CD4-positive, alpha-beta T cell treated with Interleukin-6 at 100 ng/mL for 8 hours (primary cell): ENCODE data around the gene ANKRD11.
"Not testable (repeated sequence)": the region's sequence is repeated elsewhere in the genome, so short reads cannot be mapped to it uniquely, and the experiment has no call there.

Experiments used
- DNase-seq: peaks from one replicate; pipeline ENCODE4 v3.0.0-alpha.2; 2020; ENCODE audit warnings: mixed read lengths, low spot score

The ANKRD11 gene

DNA sequence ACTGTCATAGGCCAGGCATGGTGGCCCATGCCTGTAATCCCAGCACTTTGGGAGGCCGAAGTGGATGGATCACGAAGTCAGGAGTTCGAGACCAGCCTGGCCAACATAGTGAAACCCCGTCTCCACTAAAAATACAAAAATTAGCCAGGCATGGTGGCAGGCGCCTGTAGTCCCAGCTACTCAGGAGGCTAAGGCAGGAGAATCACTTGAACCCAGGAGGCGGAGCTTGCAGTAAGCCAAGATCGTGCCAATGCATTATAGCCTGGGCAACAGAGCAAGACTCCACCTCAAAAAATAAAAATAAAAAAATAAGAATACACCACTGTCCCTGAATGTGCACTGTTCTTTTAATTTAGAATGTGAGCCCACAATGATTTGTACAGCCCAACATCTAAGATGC, 61.8 kb downstream of the ANKRD11 start:
- not testable (repeated sequence) for DNase-seq

DNA sequence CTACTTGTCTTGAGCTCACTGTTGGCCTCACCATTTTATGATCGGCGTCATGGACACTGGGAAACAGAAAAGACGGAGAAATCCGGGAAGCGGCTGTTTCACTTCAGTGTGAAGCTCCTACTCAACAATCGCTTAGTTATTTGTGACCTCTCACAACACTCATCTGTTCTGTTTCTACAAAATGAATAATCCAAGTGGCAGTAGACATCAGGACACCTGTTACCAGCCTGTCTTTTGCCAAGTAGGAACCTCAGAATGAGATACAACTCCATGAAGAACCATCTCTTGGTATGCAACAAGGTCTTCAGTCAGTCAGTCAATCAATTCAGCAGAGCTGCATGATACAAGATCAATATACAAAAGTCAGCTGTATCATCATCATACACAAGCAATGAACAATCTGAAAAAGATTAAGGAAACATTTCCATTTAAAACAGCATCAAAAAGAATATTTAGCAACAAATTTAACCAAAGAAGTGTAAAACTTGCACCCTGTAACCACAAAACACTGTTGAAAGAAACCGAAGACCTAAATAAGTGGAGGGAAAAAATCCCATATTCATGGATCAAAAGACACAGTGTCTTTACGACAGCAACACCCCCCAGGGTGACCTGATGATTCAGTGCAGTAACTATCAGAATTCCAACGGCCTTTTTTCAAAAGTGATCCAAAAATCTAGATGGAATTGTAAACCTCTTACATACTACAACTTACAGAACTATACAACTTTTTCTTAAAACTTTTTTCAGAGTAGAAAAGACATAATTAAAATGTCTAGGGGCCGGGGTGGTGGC, 63.4 kb downstream of the ANKRD11 start:
- DNase-seq = no peak

DNA sequence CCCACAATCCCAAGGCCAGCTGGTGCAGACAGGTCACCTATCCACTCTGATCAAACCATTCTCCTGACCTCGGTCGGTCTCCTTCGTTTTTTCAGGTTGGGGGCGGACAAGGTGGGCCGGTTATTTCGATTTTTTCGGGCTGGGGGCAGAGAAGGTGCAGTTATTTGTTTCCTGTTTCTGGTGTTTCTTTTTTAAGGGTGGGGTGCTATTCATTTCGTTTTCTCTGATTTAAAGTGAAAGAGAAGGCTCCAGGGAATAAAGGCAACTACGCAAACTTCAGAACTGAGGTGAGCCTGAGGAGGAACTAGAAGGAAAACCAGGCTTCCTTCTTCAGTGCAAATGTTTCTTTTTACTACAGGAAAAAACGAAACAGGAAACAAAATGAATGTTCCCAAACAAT, 64.8 kb downstream of the ANKRD11 start:
- DNase-seq = no peak

DNA sequence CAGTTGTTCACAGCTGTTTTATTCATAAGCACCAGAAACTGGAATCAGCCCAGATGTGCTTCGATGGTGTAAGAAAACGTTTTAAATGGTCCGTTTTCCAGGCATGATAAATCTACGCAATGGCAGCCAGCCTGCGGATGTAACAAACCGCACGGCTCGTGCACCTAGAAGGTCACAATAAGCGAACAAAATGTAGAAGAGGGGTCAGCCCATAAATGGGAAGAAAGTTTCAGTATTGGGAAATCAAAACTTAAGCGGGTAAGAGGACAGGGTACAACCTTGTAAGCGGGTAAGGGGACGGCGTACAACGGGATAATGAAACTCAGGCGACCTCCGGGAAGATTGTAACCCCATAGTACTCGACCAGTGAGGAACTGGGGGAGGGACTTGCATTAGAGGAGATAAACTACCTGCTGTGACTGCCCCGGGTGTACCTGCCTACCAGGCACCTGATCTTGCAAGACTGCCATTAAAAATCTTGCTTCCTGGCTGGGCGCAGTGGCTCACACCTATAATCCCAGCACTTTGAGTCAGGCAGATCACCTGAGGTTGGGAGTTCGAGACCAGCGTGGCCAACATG, 66.6 kb downstream of the ANKRD11 start:
- no peak for DNase-seq

DNA sequence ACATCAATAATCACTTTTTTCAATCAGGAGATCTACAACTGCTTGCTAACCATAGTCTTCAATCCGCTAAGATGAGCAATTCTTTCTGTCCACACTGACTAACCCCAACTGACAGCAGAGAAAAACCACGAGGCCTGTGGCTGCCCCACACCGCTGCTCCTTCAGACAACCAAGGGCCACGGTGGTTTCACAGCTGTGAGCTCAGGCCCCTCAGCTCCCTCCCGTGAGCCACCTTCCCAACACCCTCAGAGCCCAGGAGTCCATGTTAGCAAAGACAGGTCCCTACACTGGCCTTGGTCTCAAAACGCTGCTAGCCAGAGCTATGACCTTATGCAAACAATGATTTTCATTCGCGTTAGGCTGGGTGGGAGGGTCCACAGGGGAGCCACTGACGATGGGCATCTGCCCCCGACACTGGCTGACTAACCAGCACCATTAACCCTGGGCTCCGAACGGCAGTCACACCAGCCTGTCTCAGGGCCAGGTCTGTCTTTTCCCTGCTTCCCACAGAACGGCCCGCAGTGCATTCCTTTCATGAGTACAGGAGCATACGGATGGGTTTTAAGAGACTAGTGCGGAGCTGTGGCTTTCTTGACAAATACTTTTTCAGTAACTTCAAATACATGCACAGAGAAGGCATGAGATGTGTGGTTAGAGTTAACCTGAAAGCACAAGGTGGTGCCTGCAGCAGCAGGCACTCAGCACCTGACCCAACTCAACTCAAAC, 67.3 kb downstream of the ANKRD11 start:
- DNase-seq = no peak

DNA sequence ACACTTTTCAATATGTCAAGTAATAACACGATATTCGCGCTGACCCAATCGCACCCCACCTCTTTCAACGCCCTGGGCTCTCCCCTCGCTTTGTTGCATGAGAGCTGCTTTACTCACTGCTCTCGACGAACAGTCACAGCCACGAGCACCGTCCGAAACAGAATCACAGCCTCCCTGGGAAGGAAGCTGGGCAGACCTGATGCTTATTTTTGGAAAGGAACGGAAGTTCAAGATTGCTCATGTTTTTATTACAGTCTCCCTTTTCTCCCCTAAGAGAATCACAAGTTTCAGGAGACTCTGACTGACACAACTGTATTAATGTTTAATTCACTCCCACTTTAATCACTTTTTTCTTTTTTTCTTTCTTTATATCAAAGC, 67.8 kb downstream of the ANKRD11 start:
- DNase-seq = no peak

DNA sequence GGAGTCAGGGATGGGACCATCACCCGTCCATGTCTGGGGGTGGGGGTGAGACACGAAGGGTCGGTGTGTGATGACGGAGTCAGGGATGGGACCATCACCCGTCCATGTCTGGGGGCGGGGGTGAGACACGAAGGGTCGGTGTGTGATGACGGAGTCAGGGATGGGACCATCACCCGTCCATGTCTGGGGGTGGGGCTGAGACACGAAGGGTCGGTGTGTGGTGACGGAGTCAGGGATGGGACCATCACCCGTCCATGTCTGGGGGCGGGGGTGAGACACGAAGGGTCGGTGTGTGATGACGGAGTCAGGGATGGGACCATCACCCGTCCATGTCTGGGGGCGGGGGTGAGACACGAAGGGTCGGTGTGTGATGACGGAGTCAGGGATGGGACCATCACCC, 69.1 kb downstream of the ANKRD11 start:
- not testable (repeated sequence) for DNase-seq

DNA sequence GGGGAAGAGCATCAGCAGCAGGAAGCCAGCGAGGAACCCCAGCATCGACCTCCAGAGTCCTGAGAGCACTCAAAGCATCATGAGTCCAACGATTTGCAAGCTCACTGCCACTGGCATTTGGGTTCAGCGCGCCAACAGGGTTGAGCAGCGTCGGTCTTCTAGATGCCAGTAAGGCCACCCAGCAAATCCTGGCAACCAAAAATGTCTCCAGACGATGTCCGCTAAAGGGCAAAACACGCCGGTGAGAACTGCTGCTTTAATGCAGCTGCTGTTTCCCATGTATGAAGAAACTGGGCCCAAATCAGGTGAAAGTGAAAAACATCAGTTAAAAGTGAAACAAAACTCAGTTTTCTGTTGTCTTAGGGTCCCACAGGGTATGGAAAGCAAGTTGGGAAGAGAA, 70.2 kb downstream of the ANKRD11 start:
- no peak for DNase-seq

DNA sequence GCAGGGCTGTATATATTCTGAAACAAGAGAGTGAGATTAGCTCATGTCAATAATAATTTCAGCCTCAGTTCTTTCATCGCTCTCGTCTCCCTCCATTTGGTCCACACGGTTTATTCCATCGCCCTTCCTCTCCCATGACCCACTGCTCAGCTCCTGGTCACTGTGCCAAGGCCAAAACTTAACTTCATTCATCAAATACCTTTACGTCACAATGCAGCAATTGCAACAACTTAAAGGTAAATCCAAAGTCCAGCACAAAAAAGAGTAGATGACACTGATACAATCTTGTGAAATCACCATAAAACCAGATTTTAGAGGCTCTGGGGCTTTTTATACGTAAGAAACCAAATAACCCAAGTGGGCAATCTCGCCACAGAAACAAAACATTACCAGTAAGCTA, 72.0 kb downstream of the ANKRD11 start:
- DNase-seq = no peak

DNA sequence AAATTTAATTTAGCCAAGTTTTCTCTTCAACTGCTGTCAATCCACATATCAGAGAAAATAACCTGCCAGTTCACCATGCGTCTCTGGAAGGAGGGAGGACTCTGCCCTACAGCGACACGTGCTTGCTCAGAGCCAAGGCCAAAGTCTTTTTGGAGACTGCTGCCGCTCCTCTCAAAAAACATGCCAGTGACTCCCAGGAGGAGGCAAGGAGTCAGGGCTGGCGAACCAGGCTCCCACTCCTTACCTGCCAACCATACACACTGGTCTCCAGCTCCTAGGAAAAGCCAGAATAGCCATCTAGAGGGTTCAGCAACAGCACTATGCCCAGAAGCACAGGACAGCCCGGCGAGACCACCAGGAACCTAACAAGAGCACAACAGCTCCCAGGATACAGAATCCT, 73.0 kb downstream of the ANKRD11 start:
- no peak for DNase-seq

DNA sequence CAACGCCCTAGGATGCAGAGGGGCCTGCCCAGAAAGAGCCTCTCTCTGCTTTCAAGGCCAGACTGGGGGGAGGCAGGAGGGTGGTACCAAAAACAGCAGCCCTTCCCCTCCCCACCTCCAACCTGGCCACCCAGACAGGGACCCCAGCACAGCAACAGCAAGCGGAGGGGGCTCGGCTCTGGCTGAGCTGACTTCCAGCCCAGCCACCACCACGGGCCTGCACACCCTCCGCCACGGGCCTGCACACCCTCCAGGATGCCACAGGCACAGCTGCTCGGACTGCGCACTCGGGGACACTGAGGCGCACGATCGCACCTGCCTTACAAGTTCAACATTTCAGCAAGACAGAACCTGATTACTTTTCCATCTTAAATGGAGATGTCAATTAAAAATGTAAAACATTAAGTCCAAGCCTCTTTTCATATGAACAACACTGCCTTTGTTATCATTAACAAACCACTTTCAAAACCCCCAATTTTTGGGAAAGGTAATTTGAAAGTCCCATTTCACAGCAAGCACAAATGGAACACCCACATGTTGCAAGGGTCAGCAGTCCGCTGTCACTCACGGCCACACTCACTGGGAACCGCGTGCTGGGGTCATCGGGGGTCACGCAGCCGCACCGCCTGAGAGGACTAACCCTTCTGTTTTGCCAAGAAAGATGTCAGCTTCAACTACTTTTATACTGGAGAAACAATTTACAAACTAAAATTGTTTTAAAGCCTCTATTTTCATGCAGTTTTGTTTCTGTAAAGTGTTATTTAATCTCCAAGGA, 76.4 kb downstream of the ANKRD11 start:
- DNase-seq = no peak

DNA sequence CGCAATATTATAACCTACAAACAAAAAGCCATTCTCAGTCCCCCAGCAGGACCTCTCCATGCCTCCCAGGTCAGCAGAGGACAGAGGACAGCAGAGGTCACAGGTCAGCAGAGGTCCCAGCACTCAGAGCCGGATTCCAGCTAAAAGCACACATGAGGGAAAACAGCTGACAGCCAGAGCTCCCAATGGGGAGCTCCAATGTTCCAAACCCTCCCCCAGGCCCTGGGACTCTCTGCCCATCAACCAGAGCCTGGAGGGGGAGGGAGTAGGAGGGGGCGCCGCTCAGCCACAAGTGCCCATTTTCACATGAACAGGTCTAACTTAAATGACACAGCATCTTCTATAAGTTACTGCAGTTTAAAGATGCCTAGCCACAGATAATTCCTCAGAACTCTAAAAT, 77.5 kb downstream of the ANKRD11 start:
- no peak for DNase-seq

DNA sequence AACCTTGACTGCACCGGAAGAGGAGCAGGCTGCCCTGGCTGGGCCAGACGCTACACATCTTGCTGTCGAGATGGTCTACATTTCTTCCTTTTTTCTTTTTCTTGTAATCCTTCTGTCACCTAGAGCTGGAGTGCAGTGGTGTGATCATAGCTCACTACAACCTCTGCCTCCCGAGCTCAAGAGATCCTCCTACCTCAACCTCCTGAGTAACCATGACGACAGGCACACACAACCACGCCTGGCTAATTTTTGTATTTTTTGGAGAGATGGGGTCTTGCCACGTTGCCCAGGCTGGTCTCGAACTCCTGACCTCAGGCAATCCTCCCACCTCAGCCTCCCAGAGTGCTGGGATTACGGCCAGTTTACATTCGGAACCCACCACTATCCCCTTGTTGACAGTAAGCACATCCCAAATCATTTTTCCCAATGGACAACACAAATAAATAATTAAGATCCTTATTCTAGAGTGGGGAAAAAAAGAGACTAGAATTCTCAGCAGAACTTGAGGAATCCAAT, 79.0 kb downstream of the ANKRD11 start:
- no peak for DNase-seq

DNA sequence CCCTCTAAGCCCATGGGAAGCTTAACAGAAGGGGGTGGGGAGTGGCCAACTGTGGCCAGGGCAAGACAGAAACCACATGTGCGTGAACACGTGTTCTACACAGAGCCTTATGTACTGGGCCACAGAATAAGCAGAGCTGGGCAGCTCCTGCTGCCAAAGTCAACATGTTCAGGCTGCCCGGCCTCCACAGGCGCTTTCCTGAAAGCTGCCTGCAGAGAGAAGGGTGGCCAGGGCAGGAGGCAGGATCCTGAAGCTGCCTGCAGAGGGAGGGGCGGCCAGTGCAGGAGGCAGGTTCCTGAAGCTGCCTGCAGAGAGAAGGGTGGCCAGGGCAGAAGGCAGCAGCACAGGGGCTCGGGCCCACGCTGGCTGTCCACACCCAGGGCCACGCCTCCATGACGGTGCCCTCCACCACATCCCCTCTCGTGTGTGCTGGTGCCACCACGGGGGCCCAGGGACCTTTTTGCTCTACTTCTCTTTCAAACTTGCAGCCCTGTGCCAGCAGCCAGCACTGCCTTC, 79.5 kb downstream of the ANKRD11 start:
- peak; percentile 14 for DNase-seq

DNA sequence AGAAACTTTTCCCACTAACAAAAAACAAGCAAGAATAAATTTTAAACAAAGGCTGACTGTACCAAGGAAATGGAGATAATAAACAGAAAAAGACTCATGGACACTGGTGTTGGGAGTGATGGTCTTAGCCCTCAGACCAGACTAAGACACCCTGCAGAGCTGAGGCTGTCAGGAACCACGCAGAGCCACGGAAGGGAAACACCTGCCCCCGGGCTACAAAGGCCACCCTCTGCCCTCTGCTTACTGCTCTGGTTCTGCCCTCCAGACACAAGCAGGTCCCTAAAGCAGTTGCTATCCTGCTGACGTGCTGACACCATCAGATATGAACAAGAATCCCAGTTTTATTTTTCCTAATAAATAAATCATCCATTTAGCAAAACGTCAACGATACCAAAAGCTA, 80.0 kb downstream of the ANKRD11 start:
- no peak for DNase-seq

DNA sequence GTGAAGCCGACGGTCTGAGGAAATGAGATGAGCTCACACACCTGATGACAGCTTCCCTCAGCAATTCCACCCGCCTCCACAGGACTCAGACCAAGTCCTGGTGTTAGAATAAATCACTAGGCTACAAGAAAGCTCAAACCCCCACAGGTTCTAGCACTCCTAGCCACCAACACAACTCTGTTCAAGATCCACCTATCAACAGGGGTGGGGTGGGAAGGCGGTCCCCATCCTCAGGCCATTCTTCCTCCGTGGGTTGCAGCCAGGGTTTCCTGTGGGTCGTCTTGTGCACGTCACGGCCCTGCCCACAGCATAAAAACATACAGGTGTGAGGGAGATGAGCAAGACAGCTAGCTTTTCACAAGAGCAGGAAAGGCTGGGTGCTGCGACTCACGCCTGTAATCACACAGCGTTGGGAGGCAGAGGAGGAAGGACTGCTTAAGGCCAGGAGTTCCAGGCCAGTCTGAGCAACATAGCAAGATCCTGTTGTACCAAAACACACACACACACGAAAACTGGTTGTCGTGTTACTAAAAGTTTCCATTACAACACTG, 81.1 kb downstream of the ANKRD11 start:
- peak; percentile 61 for DNase-seq

DNA sequence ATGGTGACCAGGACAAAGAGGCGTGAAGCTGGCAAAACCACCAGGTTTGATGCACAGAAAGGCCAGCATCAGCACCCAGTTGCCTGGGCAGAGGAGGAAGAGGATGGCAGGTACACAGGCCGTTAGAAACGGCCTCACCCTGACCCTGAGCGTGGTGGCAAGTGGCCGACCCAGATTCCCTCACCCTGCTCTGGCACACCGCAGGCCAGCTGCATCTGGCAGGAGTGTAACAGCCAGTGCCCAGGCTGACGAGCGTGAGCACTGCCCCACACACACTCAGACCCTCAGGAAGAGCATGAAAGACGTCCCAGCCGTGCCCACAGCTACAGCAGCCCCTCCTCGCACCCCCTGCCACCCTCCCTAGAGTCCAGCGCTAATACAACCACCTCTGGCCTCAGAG, 82.0 kb downstream of the ANKRD11 start:
- DNase-seq = no peak

DNA sequence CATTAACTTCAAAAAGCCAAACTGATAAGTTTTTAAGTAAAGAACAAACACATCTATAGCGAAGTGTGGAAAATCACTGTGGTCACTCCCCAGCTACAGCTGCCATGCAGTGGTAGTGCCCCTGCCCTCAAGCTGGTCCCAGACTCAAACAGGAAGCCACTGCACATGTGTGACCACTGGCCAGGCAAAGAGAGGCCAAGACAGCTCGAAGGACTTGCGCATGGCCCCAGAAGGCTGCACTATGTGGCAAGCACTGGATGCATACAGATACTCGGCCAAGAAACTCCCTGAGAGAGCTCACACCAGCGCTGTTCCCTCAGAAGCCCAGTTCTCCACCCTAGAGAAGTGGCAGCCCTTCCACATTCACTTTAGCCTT, 82.4 kb downstream of the ANKRD11 start:
- no peak for DNase-seq

DNA sequence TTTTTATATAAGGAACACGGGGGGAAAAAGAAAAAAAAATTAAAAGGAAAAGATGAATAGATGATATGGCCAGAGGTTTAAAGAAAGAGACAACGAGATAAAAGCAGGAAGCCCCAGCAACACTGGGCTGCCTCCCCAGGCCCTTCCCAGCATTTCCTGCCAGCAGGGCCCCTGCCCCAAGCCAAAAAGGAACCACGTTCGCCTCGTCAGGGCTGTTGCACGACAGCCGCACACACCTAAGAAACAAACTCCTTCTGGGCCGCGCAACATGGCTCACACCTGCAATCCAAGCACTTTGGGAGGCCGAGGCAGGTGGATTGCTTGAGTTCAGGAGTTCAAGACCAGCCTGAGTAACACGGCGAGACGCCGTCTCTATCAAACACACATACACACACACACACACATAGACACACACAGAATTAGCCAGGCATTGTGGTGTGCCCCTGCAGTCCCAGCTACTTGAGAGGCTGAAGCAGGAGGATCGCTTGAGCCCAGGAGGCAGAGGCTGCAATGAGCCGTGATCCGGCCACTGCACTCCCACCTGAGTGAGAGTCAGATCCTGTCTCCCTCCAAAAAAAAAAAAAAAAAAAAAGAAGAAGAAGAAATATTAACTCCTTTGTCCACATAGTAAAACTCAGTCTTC, 83.0 kb downstream of the ANKRD11 start:
- peak; percentile 34 for DNase-seq

DNA sequence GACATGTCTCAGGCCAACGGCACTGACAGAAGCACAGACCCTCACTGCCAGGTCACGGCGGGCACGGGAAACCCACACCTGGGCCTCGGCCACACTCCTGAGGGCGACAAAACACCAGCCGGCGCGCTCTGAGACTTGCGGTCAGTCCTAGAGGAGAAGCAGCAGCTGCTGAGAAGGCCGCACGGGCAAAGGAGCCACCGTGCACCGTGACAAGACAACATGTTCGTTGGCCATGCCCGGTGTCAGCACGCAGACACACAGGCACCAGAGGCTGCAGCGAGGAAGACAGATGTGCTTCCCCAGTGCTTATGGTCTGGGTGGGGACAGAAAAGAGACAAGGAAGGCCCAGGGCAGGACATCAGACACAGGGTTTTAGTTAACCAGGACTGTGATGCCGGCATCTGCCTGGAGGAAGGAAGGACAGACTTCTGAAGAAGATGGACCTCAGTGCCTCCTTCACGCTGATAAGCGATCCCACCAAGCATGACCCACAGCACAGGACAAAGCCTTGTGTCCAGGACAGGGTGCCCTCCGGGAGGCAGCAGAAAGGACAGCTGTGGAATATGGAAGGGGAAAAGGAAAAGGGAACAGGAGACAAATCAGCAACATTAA, 84.0 kb downstream of the ANKRD11 start:
- DNase-seq = no peak

DNA sequence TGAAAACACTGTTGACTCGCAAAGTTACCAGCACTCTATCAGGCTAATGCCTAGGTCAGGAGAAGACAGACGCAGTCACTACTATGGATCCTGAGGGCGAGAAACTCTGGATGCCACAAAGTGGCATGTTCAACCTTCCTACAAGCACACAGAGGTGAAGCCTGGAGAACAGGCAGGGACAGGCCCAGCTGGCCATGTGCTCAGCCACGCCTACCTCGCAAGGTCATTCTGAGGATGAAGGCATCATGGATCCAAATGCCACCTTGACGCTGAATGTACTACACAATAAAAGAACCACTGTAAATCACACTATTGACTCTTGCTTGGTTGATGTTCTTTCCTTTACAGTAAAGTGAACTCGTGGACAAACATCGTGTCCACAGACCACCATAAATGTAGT, 85.8 kb downstream of the ANKRD11 start:
- no peak for DNase-seq
